ENCODE measurements around the gene PARD3.

Gene PARD3

DNA sequence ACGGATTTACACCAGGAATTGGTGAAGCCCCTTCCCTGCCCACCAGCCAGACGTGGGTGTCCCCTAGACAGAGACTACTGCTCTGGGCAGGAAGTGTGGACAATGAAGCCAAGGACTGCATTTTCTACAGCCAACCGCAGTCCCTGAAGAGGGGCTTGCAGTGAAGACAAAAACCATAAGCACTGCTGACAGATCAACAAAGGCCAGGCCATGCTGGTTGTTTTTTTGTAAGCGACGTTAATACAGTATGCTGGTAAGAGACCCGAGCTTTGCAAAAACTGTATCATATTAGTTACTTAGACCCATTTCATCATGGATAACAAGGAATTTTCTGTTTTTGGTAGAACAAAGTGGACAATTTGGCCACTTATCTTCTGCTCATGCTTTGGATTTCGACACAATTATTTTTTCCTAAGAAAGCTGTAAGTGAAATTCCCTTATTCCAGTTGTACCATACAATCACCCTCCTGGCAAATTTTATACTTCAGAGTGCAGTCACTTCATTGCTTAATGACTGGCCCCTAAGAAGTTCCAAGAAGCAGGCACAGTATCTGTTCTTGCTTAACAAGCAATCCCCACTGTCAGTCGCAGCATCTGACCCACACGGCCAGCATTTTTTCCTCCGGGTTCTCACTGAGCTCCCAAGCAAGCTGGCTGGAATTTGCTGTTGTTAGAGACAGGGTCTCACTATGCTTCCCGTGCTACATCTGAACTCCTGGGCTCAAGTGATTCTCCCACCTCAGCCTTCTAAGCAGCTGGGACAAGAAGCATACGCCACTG, 163.5 kb downstream of the PARD3 start:
- WGBS (ENCODE audit: insufficient coverage), result 94% methylated on average over 12 of the region's 12 CpGs
- H3K36me3 ChIP-seq (ENCODE audit: control insufficient read depth in 4 of 4, insufficient read depth in 4 of 4, low read length in 3 of 4), result no peaks in the 10 kb centered on the region
- H3K27me3 ChIP-seq (replicated peaks in 2 of 5; ENCODE audit: control insufficient read depth in 4 of 5, insufficient read depth in 5 of 5, low read length in 4 of 5), result peaks cover 0 to 4% (median 0%) of the 10 kb centered on the region in 5 experiments
- POLR2A ChIA-PET, result interaction anchor here (1.5 kb wide), 1 partner anchor 8 kb away, joined by 5 read pairs; no protein-coding TSS in a partner anchor
- no peaks in the 10 kb centered on the region for H3K4me1 ChIP-seq (ENCODE audit: control extremely low read depth in 1 of 4, control insufficient read depth in 4 of 4, insufficient read depth in 4 of 4, low read length in 3 of 4)
- CTCF ChIA-PET, result interaction anchor here (0.9 to 1.9 kb wide), 3 partner anchors 9 to 14 kb away, joined by 3 to 4 read pairs (median 4); no protein-coding TSS in a partner anchor
- H3K27ac ChIP-seq (ENCODE audit: insufficient read depth in 1 of 2, low read depth in 1 of 2, low read length in 2 of 2, poor library complexity in 1 of 2, severe bottlenecking in 2 of 2), result no peak overlapping the region
- DNase-seq, result no peak
- no peak overlapping the region for H3K4me3 ChIP-seq (ENCODE audit: control insufficient read depth in 1 of 7, extremely low read depth in 1 of 7, insufficient read depth in 4 of 7, low read depth in 2 of 7, low read length in 6 of 7)
- no peaks in the 10 kb centered on the region for H3K9me3 ChIP-seq (ENCODE audit: control extremely low read depth in 1 of 5, control insufficient read depth in 4 of 5, insufficient read depth in 2 of 5, low read depth in 1 of 5, low read length in 4 of 5)

DNA sequence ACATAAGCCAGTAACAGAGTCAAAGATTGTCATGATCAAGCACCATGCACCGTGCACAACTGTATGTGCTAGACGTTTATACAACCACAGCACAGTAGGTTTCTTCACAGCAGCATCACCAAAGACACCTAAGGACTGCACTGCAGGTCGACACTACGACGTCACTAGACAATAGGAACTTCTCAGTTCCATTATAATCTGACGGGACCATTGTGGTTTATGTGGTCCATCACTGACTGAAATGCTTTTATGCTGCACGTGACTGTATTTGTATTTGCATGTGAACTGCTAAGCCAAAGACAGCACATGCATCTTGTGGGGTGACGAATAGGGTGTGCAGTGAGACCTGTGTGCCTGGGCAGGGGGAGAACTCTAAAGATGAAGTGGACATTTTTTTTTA, 164.9 kb downstream of the PARD3 start:
- H3K4me3 ChIP-seq (ENCODE audit: control insufficient read depth in 1 of 7, extremely low read depth in 1 of 7, insufficient read depth in 4 of 7, low read depth in 2 of 7, low read length in 6 of 7), result no peak overlapping the region
- ChIA-PET CTCF (no interaction called here), POLR2A (no interaction called here)
- WGBS (ENCODE audit: insufficient coverage), result 73% methylated on average over 8 of the region's 8 CpGs
- no peak overlapping the region for H3K27ac ChIP-seq (ENCODE audit: insufficient read depth in 1 of 2, low read depth in 1 of 2, low read length in 2 of 2, poor library complexity in 1 of 2, severe bottlenecking in 2 of 2)
- peak in 2 of 3 donors; percentile 31 to 53 for DNase-seq
- no peaks in the 10 kb centered on the region for H3K4me1 ChIP-seq (ENCODE audit: control extremely low read depth in 1 of 4, control insufficient read depth in 4 of 4, insufficient read depth in 4 of 4, low read length in 3 of 4)
- H3K27me3 ChIP-seq (replicated peaks in 2 of 5; ENCODE audit: control insufficient read depth in 4 of 5, insufficient read depth in 5 of 5, low read length in 4 of 5), result peaks cover 0 to 4% (median 0%) of the 10 kb centered on the region in 5 experiments
- H3K36me3 ChIP-seq (ENCODE audit: control insufficient read depth in 4 of 4, insufficient read depth in 4 of 4, low read length in 3 of 4), result no peaks in the 10 kb centered on the region
- H3K9me3 ChIP-seq (ENCODE audit: control extremely low read depth in 1 of 5, control insufficient read depth in 4 of 5, insufficient read depth in 2 of 5, low read depth in 1 of 5, low read length in 4 of 5), result no peaks in the 10 kb centered on the region

DNA sequence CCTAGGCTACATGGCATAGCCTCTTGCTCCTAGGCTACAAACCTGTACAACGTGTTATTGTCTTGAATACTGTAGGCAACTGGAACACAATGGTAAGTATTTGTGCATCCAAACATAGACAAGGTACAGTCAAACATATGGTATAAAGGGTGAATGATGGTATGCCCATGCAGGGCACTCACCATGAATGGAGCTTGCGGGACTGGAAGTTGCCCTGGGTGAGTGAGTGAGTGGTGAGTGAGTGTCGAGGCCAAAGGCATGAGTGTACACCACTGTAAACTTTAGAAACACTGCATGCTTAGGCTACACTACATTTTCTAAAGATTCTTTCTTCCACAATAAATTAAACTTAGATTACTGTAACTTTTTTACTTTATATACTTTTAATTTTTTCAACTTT, 165.7 kb downstream of the PARD3 start:
- Histone ChIP-seq H3K27me3 (replicated peaks in 2 of 5; ENCODE audit: control insufficient read depth in 4 of 5, insufficient read depth in 5 of 5, low read length in 4 of 5) (peaks cover 0 to 4% (median 0%) of the 10 kb centered on the region in 5 experiments), H3K9me3 (ENCODE audit: control extremely low read depth in 1 of 5, control insufficient read depth in 4 of 5, insufficient read depth in 2 of 5, low read depth in 1 of 5, low read length in 4 of 5) (no peaks in the 10 kb centered on the region), H3K27ac (ENCODE audit: insufficient read depth in 1 of 2, low read depth in 1 of 2, low read length in 2 of 2, poor library complexity in 1 of 2, severe bottlenecking in 2 of 2) (no peak overlapping the region), H3K36me3 (ENCODE audit: control insufficient read depth in 4 of 4, insufficient read depth in 4 of 4, low read length in 3 of 4) (no peaks in the 10 kb centered on the region), H3K4me1 (ENCODE audit: control extremely low read depth in 1 of 4, control insufficient read depth in 4 of 4, insufficient read depth in 4 of 4, low read length in 3 of 4) (no peaks in the 10 kb centered on the region), H3K4me3 (ENCODE audit: control insufficient read depth in 1 of 7, extremely low read depth in 1 of 7, insufficient read depth in 4 of 7, low read depth in 2 of 7, low read length in 6 of 7) (no peak overlapping the region)
- ChIA-PET CTCF (interaction anchor here (0.9 kb wide), 1 partner anchor 11 kb away, joined by 3 read pairs; no protein-coding TSS in a partner anchor), POLR2A (no interaction called here)
- DNase-seq, result no peak
- 100% methylated on average over 1 of the region's 3 CpGs for WGBS (ENCODE audit: insufficient coverage)

DNA sequence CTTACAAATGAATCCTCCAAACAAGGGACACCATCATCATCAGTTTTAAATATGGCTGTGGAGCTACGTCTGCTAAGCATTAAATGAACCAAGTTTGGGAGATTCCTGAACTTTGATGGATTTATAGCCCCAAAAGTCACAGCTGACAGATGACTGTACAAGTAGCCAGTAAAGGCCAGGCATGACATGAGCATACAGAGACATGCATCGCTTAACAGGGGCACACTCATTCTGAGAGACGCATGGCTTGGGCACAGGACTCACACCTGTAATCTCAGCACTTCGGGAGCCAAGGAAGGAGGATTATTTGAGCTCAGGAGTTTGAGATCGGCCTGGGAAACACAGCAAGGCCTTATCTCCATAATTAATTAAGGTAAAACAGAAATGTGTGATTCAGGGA, 166.2 kb downstream of the PARD3 start:
- CTCF ChIA-PET, result interaction anchor here (0.9 kb wide), 1 partner anchor 10 kb away, joined by 3 read pairs; no protein-coding TSS in a partner anchor
- POLR2A ChIA-PET, result no interaction called here
- Histone ChIP-seq H3K9me3 (ENCODE audit: control extremely low read depth in 1 of 5, control insufficient read depth in 4 of 5, insufficient read depth in 2 of 5, low read depth in 1 of 5, low read length in 4 of 5) (no peaks in the 10 kb centered on the region), H3K27ac (ENCODE audit: insufficient read depth in 1 of 2, low read depth in 1 of 2, low read length in 2 of 2, poor library complexity in 1 of 2, severe bottlenecking in 2 of 2) (no peak overlapping the region), H3K4me1 (ENCODE audit: control extremely low read depth in 1 of 4, control insufficient read depth in 4 of 4, insufficient read depth in 4 of 4, low read length in 3 of 4) (no peaks in the 10 kb centered on the region), H3K27me3 (replicated peaks in 2 of 5; ENCODE audit: control insufficient read depth in 4 of 5, insufficient read depth in 5 of 5, low read length in 4 of 5) (peaks cover 0 to 4% (median 0%) of the 10 kb centered on the region in 5 experiments), H3K36me3 (ENCODE audit: control insufficient read depth in 4 of 4, insufficient read depth in 4 of 4, low read length in 3 of 4) (no peaks in the 10 kb centered on the region), H3K4me3 (ENCODE audit: control insufficient read depth in 1 of 7, extremely low read depth in 1 of 7, insufficient read depth in 4 of 7, low read depth in 2 of 7, low read length in 6 of 7) (no peak overlapping the region)
- WGBS (ENCODE audit: insufficient coverage), result 100% methylated on average over 3 of the region's 5 CpGs
- DNase-seq, result no peak

DNA sequence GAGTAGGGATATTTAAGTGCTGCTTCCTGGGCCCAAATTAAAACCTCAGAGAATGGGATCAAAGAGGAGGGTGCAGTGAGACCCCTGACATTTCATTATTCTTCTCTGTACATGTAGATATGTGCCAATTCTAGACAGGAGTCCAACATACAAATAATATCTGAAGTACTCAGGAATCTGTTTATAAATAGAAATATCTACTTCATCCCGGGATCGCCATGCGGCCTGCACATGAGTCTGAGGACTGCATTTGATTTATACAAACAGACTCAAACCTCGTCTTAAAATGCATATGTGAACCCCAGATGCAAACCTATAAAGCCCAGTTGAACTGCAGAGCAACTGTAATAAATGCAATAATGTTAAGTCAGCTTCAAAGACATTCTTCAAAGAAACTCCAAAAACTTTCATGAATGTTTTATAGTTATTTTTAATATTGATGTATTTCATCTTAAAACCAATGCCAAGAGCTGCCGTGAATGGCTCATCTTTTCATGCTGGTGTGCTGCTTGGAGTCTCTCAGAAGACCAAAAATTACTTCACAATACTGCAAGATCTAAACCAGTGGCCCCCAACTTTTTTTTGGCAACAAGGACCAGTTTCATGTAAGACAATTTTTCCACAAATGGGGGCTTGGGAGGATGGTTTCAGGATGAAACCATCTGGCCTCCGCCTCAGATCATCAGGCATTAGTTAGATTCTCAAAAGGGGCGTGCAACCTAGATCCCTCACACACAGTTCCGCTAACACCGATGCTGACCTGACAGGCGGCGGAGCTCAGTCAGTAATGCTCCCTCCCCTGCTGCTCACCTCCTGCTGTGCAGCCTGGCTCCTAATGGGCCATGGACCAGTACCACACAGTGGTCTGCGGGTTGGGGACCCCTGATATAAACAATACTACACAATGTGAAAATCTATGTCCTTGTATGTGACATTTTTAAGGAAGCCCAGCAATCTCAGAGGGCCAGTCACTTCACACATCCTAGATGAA, 166.9 kb downstream of the PARD3 start:
- no peaks in the 10 kb centered on the region for H3K4me1 ChIP-seq (ENCODE audit: control extremely low read depth in 1 of 4, control insufficient read depth in 4 of 4, insufficient read depth in 4 of 4, low read length in 3 of 4)
- H3K36me3 ChIP-seq (ENCODE audit: control insufficient read depth in 4 of 4, insufficient read depth in 4 of 4, low read length in 3 of 4), result no peaks in the 10 kb centered on the region
- no peak for DNase-seq
- peaks cover 0 to 4% (median 0%) of the 10 kb centered on the region in 5 experiments for H3K27me3 ChIP-seq (replicated peaks in 2 of 5; ENCODE audit: control insufficient read depth in 4 of 5, insufficient read depth in 5 of 5, low read length in 4 of 5)
- H3K27ac ChIP-seq (ENCODE audit: insufficient read depth in 1 of 2, low read depth in 1 of 2, low read length in 2 of 2, poor library complexity in 1 of 2, severe bottlenecking in 2 of 2), result no peak overlapping the region
- POLR2A ChIA-PET, result no interaction called here
- CTCF ChIA-PET, result interaction anchor here (0.7 to 1.1 kb wide), 2 partner anchors 9 to 22 kb away, joined by 3 read pairs; no protein-coding TSS in a partner anchor
- no peak overlapping the region for H3K4me3 ChIP-seq (ENCODE audit: control insufficient read depth in 1 of 7, extremely low read depth in 1 of 7, insufficient read depth in 4 of 7, low read depth in 2 of 7, low read length in 6 of 7)
- WGBS (ENCODE audit: insufficient coverage), result 100% methylated on average over 7 of the region's 12 CpGs
- no peaks in the 10 kb centered on the region for H3K9me3 ChIP-seq (ENCODE audit: control extremely low read depth in 1 of 5, control insufficient read depth in 4 of 5, insufficient read depth in 2 of 5, low read depth in 1 of 5, low read length in 4 of 5)

DNA sequence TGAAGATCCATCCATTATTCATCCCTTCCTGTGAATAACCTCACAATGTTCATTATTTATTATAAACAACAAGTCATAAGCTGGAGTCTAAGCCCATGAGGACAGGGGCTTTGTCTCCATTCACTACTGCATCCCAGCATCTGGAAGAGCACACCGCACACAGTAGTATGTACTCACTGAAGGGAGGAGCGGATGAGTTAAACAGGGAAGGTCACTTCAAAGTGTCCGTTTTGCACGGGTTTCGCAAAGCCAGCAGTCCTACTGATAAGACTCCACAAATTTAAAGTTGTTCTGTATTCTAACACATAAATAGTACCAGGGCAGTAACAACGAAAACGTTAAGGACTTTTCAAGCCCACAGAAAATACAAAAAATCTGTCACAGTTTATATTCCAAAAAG, 167.9 kb downstream of the PARD3 start:
- ChIA-PET POLR2A (interaction anchor here (0.6 kb wide), 1 partner anchor 614 kb away, joined by 3 read pairs; no protein-coding TSS in a partner anchor), CTCF (interaction anchor here (0.7 to 1.9 kb wide), 5 partner anchors 10 to 159 kb away, joined by 3 to 5 read pairs (median 4); no protein-coding TSS in a partner anchor)
- no peak overlapping the region for H3K4me3 ChIP-seq (ENCODE audit: control insufficient read depth in 1 of 7, extremely low read depth in 1 of 7, insufficient read depth in 4 of 7, low read depth in 2 of 7, low read length in 6 of 7)

More for the DNA sequence above, 167.9 kb downstream of the PARD3 start:
- H3K27ac ChIP-seq (ENCODE audit: insufficient read depth in 1 of 2, low read depth in 1 of 2, low read length in 2 of 2, poor library complexity in 1 of 2, severe bottlenecking in 2 of 2), result no peak overlapping the region
- 97% methylated on average over 7 of the region's 7 CpGs for WGBS (ENCODE audit: insufficient coverage)
- H3K4me1 ChIP-seq (ENCODE audit: control extremely low read depth in 1 of 4, control insufficient read depth in 4 of 4, insufficient read depth in 4 of 4, low read length in 3 of 4), result no peaks in the 10 kb centered on the region
- no peaks in the 10 kb centered on the region for H3K9me3 ChIP-seq (ENCODE audit: control extremely low read depth in 1 of 5, control insufficient read depth in 4 of 5, insufficient read depth in 2 of 5, low read depth in 1 of 5, low read length in 4 of 5)
- no peak for DNase-seq
- no peaks in the 10 kb centered on the region for H3K36me3 ChIP-seq (ENCODE audit: control insufficient read depth in 4 of 4, insufficient read depth in 4 of 4, low read length in 3 of 4)
- H3K27me3 ChIP-seq (replicated peaks in 2 of 5; ENCODE audit: control insufficient read depth in 4 of 5, insufficient read depth in 5 of 5, low read length in 4 of 5), result peaks cover 0 to 4% (median 0%) of the 10 kb centered on the region in 5 experiments
